HL-60 (cell line): ENCODE results near the gene ACOD1.

ENCODE experiments used
- POLR2AphosphoS5 ChIP-seq: IDR thresholded peaks from 2 replicates; pipeline ENCODE4 v1.6.1; 2012; ENCODE audit warnings: low read depth
- TF ChIP-seq, protein P1 (sequence below): IDR thresholded peaks from one replicate; pipeline ENCODE4 v1.5.1; 2011; ENCODE audit warnings: low read length, control low read depth, inconsistent platforms; ENCODE audit not compliant: insufficient read depth
- TF ChIP-seq, protein P2 (sequence below): IDR thresholded peaks from 2 replicates; pipeline ENCODE4 v1.6.1; 2012; ENCODE audit warnings: low read depth; ENCODE audit not compliant: insufficient replicate concordance

DNA sequence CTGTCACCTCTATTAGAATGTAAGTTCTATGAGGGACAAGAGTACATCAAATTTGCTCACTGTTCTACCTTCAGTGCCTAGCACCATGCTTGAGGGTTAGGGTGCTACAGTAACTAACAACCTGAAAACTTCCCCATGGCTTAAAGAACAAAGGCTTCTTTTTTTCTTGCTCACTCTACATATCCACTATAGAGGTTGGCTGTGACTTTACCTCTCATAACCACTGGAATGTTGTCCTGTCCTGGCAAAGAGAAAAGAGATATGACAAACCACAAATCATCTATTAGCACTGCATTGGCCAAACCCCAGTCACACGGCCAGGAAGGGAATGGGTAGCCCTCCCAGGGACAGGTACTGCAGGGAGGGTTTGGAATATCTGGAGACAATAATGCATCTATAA is 23.2 kb upstream of the ACOD1 start:
- TF ChIP-seq, protein P1, sequence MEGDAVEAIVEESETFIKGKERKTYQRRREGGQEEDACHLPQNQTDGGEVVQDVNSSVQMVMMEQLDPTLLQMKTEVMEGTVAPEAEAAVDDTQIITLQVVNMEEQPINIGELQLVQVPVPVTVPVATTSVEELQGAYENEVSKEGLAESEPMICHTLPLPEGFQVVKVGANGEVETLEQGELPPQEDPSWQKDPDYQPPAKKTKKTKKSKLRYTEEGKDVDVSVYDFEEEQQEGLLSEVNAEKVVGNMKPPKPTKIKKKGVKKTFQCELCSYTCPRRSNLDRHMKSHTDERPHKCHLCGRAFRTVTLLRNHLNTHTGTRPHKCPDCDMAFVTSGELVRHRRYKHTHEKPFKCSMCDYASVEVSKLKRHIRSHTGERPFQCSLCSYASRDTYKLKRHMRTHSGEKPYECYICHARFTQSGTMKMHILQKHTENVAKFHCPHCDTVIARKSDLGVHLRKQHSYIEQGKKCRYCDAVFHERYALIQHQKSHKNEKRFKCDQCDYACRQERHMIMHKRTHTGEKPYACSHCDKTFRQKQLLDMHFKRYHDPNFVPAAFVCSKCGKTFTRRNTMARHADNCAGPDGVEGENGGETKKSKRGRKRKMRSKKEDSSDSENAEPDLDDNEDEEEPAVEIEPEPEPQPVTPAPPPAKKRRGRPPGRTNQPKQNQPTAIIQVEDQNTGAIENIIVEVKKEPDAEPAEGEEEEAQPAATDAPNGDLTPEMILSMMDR = no peak
- TF ChIP-seq, protein P2, sequence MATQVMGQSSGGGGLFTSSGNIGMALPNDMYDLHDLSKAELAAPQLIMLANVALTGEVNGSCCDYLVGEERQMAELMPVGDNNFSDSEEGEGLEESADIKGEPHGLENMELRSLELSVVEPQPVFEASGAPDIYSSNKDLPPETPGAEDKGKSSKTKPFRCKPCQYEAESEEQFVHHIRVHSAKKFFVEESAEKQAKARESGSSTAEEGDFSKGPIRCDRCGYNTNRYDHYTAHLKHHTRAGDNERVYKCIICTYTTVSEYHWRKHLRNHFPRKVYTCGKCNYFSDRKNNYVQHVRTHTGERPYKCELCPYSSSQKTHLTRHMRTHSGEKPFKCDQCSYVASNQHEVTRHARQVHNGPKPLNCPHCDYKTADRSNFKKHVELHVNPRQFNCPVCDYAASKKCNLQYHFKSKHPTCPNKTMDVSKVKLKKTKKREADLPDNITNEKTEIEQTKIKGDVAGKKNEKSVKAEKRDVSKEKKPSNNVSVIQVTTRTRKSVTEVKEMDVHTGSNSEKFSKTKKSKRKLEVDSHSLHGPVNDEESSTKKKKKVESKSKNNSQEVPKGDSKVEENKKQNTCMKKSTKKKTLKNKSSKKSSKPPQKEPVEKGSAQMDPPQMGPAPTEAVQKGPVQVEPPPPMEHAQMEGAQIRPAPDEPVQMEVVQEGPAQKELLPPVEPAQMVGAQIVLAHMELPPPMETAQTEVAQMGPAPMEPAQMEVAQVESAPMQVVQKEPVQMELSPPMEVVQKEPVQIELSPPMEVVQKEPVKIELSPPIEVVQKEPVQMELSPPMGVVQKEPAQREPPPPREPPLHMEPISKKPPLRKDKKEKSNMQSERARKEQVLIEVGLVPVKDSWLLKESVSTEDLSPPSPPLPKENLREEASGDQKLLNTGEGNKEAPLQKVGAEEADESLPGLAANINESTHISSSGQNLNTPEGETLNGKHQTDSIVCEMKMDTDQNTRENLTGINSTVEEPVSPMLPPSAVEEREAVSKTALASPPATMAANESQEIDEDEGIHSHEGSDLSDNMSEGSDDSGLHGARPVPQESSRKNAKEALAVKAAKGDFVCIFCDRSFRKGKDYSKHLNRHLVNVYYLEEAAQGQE = no peak
- no peak for TF ChIP-seq POLR2AphosphoS5
